ENCODE measurements around the gene ART5. TPM values are rescaled to one million over a fixed set of nuclear protein-coding genes. Genes with fewer than 3 reads are reported as not detected.

Gene ART5
- total and polyA plus RNA-seq, 2 of the 4 experiments (the other 2 are of a cell fraction): not detected

DNA sequence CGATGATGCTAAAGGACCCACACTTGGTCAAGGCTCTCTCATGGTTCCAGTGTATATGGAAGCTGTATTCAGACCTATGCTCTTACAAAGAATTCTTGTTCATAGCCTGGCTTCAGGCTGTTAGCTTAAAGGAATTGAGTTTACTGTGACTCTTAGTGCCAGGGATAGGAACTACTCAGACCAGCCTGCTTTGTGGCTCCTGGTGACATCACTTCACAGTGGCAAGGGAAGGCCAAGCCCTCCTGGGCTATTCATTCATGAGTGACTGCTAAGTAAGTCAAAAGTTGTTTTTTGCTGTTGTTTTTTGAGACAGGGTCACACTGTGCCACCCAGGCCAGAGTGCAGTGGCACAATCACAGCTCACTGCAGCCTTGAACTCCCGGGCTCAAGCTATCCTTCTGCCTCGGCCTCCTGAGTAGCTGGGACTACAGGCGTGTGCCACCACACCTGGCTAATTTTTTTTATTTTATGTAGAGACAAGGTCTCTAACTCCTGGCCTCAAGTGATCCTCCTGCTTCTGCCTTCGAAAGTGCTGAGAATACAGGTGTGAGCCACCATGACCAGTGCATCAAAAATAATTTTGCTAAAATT, 9.6 kb downstream of the ART5 start:
- TF ChIP-seq RCOR1 (IDR thresholded peaks at IDR 0.05; ENCODE audit: insufficient replicate concordance, low read length) (no peak), RFX5 (IDR thresholded peaks at IDR 0.05; ENCODE audit: low read depth, low read length) (no peak), MAZ (IDR thresholded peaks at IDR 0.05; ENCODE audit: borderline replicate concordance, low read depth, low read length) (no peak), SMC3 (IDR thresholded peaks at IDR 0.05; ENCODE audit: low read depth, low read length) (no peak), POLR2A (IDR thresholded peaks at IDR 0.05; ENCODE audit: low read depth, low read length) (no peak), NFE2L2 (IDR thresholded peaks at IDR 0.05; ENCODE audit: low read depth, low read length) (no peak), CEBPB (IDR thresholded peaks at IDR 0.05; ENCODE audit: low read depth, low read length) (no peak), FOS (IDR thresholded peaks at IDR 0.05; ENCODE audit: low read depth, low read length) (no peak), MXI1 (IDR thresholded peaks at IDR 0.05; ENCODE audit: borderline replicate concordance, low read depth, low read length) (no peak), BHLHE40 (IDR thresholded peaks at IDR 0.05; ENCODE audit: low read depth, low read length) (no peak), CHD1 (IDR thresholded peaks at IDR 0.05; ENCODE audit: low read depth, low read length) (no peak), RAD21 (IDR thresholded peaks at IDR 0.05; ENCODE audit: low read length) (no peak), MAFK (IDR thresholded peaks at IDR 0.05; ENCODE audit: low read depth, low read length) (no peak)
- TF ChIP-seq, protein P1, sequence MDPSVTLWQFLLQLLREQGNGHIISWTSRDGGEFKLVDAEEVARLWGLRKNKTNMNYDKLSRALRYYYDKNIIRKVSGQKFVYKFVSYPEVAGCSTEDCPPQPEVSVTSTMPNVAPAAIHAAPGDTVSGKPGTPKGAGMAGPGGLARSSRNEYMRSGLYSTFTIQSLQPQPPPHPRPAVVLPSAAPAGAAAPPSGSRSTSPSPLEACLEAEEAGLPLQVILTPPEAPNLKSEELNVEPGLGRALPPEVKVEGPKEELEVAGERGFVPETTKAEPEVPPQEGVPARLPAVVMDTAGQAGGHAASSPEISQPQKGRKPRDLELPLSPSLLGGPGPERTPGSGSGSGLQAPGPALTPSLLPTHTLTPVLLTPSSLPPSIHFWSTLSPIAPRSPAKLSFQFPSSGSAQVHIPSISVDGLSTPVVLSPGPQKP (IDR thresholded peaks at IDR 0.05; ENCODE audit: borderline replicate concordance, low read depth, low read length): no peak
- TF ChIP-seq, protein P2, sequence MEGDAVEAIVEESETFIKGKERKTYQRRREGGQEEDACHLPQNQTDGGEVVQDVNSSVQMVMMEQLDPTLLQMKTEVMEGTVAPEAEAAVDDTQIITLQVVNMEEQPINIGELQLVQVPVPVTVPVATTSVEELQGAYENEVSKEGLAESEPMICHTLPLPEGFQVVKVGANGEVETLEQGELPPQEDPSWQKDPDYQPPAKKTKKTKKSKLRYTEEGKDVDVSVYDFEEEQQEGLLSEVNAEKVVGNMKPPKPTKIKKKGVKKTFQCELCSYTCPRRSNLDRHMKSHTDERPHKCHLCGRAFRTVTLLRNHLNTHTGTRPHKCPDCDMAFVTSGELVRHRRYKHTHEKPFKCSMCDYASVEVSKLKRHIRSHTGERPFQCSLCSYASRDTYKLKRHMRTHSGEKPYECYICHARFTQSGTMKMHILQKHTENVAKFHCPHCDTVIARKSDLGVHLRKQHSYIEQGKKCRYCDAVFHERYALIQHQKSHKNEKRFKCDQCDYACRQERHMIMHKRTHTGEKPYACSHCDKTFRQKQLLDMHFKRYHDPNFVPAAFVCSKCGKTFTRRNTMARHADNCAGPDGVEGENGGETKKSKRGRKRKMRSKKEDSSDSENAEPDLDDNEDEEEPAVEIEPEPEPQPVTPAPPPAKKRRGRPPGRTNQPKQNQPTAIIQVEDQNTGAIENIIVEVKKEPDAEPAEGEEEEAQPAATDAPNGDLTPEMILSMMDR (conservative IDR thresholded peaks at IDR 0.05; ENCODE audit: low read depth, low read length): no peak
- TF ChIP-seq, protein P3, sequence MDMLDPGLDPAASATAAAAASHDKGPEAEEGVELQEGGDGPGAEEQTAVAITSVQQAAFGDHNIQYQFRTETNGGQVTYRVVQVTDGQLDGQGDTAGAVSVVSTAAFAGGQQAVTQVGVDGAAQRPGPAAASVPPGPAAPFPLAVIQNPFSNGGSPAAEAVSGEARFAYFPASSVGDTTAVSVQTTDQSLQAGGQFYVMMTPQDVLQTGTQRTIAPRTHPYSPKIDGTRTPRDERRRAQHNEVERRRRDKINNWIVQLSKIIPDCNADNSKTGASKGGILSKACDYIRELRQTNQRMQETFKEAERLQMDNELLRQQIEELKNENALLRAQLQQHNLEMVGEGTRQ (IDR thresholded peaks at IDR 0.05; ENCODE audit: low read depth, low read length): no peak

More for the DNA sequence above, 9.6 kb downstream of the ART5 start:
- Histone ChIP-seq H2AFZ (replicated peaks; ENCODE audit: low read length, poor library complexity) (no peak overlapping the region), H3K56ac (ENCODE audit: extremely low read depth, insufficient read depth, low read length) (no peak overlapping the region), H3K18ac (ENCODE audit: low read depth, low read length) (no peak overlapping the region), H2BK20ac (ENCODE audit: low read depth, low read length) (no peak overlapping the region), H2AK9ac (replicated peaks; ENCODE audit: low read depth, low read length, poor library complexity) (no peak overlapping the region), H3K4me2 (ENCODE audit: low read depth, low read length) (no peak overlapping the region), H3K27me3 (ENCODE audit: control insufficient read depth, insufficient read depth, low read length) (peaks cover 29% of the 10 kb centered on the region), H2BK15ac (ENCODE audit: low read depth, low read length) (no peak overlapping the region), H4K5ac (ENCODE audit: low read depth, low read length) (no peak overlapping the region), H2BK5ac (ENCODE audit: low read depth, low read length, poor library complexity, severe bottlenecking) (no peak overlapping the region), H3K14ac (replicated peaks; ENCODE audit: low read depth, low read length) (no peak overlapping the region), H4K20me1 (ENCODE audit: insufficient read depth, low read length) (no peaks in the 10 kb centered on the region), H3K4me1 (ENCODE audit: control insufficient read depth, insufficient read depth, low read length) (no peaks in the 10 kb centered on the region), H2AK5ac (ENCODE audit: low read depth, low read length) (no peak overlapping the region), H3K9me3 (ENCODE audit: control insufficient read depth, insufficient read depth, low read length) (no peaks in the 10 kb centered on the region), H4K8ac (ENCODE audit: low read depth in 2 of 2, low read length in 2 of 2) (no peak overlapping the region), H3K9ac (ENCODE audit: low read depth, low read length) (no peak overlapping the region), H3K9me1 (ENCODE audit: insufficient read depth, low read length) (no peaks in the 10 kb centered on the region), H2BK120ac (ENCODE audit: low read depth, low read length) (no peak overlapping the region), H3K4ac (ENCODE audit: low read depth, low read length) (no peak overlapping the region), H3K36me3 (ENCODE audit: control insufficient read depth, insufficient read depth, low read length) (no peaks in the 10 kb centered on the region), H4K91ac (ENCODE audit: insufficient read depth, low read depth, low read length) (no peak overlapping the region), H3K23ac (ENCODE audit: low read depth, low read length) (no peak overlapping the region), H3K79me1 (ENCODE audit: low read depth in 1 of 2, low read length in 2 of 2) (no peaks in the 10 kb centered on the region), H3K27ac (ENCODE audit: insufficient read depth, low read length) (no peak overlapping the region), H3K4me3 (ENCODE audit: insufficient read depth, low read depth, low read length) (no peak overlapping the region)
- no TSS peak for BruUV-seq (replicated peaks)
- WGBS, 2 experiments (ENCODE audit: extremely low coverage in 2 of 2, insufficient read length in 1 of 2): 17% methylated on average over 1 of the region's 5 CpGs; no CpG with 5 or more reads in 1 of the 2 experiments
- CTCF ChIA-PET: no interaction called here
- ATAC-seq (ENCODE audit: low read depth) (no peak), DNase-seq (no peak)
- intact Hi-C loops (cut with micrococcal nuclease): no loop called here
- dilution Hi-C loops (cut with HindIII; ENCODE audit: low sequenced_read_pairs, unreplicated experiment): no loop called here
- in situ Hi-C loops (cut with MboI; ENCODE audit: low sequenced_read_pairs): no loop called here
- POLR2A ChIA-PET (ENCODE audit: unreplicated experiment): no interaction called here
